ENCODE measurements around the gene PIP4K2C.
"Not testable (repeated sequence)": the region's sequence is repeated elsewhere in the genome, so short reads cannot be mapped to it uniquely, and the experiment has no call there.

PIP4K2C gene

DNA sequence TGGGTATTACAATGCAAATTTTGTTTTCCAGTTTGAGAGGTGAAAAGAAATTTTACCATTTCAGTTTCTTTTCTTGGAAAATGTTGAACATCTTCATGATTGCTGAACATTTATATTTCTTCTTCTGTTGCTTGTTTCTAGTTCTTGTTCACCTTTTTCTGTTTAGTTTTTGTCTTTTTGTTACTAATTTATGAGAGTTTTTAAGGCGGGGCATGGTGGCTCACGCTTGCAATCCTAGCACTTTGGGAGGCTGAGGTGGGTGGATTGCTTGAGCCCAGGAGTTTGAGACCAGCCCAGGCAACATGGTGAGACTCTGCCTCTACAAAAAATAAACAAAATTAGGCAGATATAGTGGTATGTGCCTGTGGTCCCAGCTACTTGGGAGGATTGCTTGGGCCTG lies 30.5 kb upstream of the PIP4K2C start:
- no peak for FAIRE-seq

DNA sequence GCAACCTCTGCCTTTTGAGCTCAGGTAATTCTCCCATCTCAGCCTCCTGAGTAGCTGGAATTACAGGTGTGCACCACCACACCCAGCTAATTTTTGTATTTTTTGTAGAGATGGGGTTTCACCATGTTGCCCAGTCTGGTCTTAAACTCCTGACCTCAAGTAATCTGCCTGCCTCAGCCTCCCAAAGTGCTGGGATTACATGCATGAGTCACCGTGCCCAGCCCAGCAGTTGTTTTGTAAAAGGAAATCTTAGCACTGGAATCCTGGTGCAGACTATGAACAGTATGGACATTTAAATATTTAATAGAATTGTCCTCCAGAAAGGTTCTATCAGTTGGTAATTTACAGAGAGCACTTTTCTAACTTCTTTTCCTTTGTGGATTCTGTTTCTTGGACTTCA lies 29.9 kb upstream of the PIP4K2C start:
- FAIRE-seq = not testable (repeated sequence)

DNA sequence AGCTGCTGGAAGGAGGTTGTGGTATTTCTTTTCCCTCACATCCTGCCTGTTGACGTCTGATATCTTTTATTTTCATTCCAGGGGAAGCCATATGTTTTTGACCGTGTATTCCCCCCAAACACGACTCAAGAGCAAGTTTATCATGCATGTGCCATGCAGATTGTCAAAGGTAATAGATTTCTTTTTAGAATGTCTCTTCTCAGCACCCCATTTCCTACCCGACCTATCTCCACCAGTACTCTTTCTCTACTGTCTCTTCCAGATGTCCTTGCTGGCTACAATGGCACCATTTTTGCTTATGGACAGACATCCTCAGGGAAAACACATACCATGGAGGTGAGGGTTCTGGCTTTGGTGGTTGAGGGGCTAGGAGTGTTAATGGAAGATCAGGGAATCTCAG lies 27.6 kb upstream of the PIP4K2C start:
- FAIRE-seq = no peak

DNA sequence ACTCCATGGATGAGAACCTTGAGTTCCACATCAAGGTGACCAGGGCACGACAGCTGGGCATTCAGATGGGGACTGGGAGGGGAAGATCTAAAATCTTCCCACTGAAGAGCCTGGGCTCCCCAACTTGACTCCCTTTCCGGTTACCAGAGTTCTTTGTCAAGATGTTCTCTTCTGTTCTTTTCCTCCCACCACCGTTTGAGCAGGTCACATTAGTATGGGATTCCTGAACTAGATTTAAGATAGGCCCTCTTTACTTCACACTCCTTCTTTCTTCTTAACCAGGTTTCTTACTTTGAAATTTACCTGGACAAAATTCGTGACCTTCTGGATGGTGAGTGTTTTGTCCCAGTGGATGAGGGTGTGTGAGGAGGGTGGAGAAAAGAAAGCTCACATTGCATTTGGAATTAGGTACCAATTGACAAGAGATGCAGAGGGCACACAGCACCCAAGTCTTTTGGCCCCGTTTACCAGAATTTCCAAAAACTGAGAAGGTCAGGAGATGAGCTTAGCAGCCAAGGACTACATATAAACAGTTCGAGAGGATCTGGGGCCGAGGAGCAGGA lies 26.7 kb upstream of the PIP4K2C start:
- FAIRE-seq = no peak

DNA sequence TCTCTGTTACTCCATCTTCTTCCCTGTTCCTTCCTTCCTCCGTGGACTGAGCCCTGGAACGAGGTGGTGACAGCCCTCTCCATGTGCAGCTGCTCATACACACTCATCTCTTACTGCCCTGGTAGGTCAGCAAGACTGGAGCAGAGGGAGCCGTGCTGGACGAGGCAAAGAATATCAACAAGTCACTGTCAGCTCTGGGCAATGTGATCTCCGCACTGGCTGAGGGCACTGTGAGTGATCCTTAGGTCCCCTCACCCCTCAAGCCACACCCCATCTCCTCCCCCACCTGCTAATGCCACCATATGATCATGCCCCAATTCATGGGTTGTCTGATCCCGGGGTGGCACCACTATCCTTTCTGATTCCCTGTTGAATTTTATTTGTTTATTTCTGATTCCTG lies 22.2 kb upstream of the PIP4K2C start:
- no peak for FAIRE-seq

DNA sequence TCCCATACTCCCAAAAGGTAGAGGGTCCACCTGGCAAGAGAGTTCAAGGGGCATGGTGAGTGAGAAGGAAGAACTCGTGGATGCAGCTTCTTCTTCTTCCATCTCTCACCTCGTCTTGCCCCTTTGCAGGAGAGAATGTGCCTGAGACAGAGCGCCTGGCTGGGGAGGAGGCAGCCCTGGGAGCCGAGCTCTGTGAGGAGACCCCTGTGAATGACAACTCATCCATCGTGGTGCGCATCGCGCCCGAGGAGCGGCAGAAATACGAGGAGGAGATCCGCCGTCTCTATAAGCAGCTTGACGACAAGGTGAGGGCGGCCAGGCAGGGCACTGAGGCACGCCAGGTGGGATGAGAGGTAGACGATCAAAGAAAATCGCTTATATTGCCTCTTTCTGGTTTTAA lies 21.1 kb upstream of the PIP4K2C start:
- no peak for FAIRE-seq

DNA sequence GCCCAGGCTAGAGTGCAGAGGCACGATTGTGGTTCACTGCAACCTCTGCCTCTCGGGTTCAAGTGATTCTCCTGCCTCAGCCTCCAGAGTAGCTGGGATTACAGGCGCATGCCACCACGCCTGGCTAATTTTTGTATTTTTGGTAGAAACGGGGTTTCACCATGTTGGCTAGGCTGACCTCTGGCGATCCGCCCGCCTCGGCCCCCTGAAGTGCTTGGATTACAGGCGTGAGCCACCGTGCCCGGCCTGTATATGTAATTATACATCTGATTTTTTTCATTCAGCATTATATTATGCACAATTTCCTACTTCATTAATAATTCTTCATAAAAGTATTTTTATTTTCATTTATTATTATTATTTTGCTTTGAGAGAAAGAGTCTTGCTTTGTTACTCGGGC lies 20.6 kb upstream of the PIP4K2C start:
- not testable (repeated sequence) for FAIRE-seq

DNA sequence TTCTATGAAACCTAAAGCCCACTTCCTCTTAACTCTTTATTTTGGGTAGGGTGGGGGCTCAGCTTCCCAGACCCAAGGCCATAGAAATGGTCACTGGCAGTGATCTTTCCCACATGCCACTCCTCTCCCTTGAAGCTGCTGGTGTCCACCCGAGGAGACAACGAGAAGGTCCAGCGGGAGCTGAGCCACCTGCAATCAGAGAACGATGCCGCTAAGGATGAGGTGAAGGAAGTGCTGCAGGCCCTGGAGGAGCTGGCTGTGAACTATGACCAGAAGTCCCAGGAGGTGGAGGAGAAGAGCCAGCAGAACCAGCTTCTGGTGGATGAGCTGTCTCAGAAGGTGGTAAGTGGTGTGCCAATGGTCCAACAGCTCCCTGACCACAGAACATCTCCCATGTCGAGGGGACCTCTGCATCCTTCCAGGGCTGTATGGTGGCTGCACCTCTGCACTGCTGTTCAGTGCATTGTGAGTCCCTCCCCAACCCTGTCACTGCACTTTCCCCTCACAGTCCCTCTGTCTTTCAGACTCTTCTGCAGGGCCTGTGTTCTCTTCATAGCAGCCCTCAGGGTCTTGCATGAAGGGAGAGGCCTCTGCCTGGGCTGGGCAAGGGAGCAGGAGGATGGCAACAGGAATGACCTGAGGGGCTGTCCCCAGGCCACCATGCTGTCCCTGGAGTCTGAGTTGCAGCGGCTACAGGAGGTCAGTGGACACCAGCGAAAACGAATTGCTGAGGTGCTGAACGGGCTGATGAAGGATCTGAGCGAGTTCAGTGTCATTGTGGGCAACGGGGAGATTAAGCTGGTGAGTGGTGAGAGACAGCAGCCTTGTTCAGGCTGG lies 18.8 kb upstream of the PIP4K2C start:
- FAIRE-seq = no peak

DNA sequence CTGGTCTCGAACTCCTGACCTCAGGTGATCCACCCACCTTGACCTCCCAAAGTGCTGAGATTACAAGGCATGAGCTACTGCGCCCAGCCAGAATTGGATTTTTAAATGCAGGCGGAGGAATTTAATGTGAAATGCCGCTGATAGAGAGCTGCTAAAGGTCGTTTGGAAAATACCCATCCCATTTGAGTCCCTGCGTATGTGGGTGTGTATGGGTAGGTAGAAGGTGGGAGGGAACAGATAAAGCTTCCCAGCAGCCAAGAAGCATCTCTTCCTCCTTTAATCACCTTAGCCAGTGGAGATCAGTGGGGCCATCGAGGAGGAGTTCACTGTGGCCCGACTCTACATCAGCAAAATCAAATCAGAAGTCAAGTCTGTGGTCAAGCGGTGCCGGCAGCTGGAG lies 16.2 kb upstream of the PIP4K2C start:
- FAIRE-seq = no peak

DNA sequence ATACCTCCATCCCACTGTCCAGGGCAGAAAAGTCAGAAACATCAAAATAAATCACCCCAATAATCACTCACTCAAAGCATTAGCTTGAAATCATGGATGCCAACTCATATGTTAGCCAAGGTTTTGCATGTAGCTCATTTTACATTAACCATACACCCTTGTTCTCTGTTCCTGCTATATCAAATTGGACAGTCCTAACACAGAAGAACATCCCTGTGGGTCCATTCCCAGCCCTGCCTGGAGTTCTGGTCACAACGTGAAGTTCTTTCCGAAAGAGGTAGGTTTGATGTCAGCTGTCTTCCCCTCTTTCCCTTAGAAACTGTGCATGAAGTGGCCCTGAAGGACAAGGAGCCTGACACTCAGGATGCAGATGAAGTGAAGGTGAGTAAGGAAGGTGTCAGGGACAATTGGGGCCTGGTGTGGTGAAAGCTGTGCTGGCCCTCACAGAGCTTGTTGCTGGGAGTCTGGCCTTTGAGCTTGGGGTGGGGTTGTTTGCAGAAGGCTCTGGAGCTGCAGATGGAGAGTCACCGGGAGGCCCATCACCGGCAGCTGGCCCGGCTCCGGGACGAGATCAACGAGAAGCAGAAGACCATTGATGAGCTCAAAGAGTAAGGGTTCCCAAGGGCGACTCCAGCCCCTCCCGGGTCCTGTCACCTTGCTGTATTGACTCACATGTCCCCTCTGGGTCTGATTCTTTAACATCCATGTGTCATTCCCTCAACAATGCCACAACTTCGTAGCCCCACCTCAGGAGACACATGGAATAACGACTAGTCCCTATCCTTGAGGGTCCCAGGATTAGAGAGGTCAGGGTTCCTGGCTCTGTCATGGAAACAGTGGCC lies 15.0 kb upstream of the PIP4K2C start:
- no peak for FAIRE-seq

DNA sequence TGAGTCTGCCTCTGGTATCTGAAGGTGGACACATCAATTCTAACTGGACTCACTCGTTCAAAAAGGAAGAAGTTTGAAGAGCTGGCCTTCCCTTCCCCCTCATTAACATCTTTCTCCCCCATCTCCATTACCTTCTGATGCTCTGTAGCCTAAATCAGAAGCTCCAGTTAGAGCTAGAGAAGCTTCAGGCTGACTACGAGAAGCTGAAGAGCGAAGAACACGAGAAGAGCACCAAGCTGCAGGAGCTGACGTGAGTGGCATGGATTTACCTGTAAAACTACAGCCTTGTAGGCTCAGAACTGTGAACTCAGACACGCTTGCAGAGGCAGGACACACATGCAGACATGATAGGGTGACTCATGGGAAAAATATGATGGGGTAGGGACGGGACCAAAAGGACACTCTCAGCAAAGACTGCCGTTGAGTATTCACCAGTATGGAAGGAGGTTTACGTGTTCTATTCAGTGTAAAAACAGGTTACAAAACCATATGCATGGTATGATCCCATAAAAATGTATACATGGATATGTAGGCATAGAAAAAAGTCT lies 14.3 kb upstream of the PIP4K2C start:
- FAIRE-seq = no peak

DNA sequence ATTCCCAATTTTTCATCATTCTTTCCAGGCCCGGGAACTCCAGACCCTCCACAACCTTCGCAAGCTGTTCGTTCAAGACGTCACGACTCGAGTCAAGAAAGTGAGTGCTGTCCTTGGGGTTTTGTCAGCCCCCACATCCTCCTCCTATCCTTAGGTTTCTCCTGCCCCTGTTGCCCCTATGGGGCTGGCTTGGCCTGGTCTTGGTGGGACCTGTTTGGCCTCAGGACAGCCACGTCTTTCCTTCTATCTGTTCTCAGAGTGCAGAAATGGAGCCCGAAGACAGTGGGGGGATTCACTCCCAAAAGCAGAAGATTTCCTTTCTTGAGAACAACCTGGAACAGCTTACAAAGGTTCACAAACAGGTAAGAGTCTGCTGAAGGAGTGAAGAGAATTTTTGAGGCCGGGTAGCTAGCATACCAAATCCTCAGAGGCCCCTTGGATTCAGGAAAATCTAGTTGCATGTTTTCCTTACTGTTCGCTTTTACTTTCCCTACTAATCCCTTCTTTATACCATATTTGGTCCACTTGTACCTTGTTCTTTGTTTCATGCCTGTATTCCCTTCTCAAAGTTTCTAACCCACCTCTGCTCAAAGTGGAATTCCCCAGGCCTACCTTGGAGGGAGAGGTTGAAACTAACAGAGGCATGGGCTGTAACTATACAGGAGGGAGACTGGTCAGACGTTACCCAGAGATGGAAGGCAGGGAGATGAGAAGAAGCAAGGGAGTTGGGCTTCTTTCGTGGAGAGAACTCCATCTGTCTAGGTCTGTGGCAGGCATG lies 12.8 kb upstream of the PIP4K2C start:
- no peak for FAIRE-seq

DNA sequence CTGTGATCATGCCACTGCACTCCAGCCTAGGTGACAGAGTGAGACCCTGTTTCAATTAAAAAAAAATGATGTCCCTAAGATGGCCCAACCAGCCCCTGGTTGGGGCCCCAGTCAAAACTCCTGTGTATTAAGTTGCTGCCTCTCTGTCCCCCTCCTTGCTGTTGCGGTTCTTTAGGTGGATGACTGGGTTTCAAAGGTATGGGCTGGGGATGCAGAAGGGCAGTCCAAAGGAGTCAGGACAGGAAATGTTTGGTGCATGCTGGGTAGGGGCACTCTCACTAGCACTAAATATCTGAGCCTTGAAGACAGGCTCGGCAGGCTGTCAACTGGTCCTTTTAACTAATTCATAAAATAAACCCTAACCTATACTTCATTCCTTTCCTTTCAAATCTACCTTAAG lies 12.0 kb upstream of the PIP4K2C start:
- FAIRE-seq = no peak

DNA sequence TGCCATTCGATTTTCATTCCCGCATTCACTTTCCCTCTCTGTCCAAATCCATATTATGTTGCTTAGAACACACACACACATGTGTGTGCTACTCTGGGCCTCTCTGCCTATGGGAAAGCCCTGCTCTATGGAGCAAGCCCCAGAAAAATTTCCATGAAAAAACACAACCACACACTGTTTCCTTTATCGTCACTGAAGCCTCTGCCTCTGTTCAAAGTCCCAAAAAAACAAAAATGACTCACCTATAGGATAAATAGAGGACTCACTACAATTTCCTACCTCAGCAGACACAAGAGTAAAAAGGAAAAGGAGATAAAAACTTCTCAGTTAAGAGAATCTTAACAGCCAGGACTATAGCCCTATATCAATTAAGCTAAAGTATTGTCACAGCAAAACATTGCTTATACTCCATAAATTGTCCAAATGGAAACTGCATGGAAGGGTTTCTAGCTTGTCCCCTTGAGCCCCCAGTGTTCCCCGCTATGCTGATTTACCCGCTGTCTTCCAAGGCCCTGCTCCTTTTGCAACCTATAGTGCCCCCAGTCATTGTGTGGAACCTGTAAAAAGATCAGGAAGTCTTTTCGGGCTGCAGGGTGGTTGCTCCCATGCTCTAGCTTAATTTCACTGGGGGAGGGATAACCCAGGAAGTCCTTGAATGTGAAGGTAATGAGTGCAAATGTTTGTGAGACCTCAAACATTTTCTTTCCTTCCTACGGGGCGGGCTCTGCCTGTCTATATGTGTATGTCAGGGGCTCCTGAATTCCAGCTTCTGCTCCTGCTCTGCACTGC lies 11.1 kb upstream of the PIP4K2C start:
- no peak for FAIRE-seq

DNA sequence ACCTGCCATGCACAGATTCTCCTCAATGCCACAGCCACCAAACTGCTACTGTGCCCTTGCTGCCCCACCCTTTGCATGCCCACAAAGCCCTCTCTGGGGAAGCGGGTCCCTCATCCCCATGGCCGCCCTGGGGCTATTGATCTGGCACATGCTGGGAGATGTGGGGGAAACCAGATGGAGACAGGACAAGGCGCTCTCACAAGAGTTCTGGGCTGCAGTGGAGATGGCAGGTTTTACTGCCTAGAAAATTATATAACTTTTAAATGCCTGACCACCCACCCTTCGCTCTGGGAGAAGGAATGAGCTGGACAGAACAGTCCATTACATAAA lies 10.6 kb upstream of the PIP4K2C start:
- no peak for FAIRE-seq

DNA sequence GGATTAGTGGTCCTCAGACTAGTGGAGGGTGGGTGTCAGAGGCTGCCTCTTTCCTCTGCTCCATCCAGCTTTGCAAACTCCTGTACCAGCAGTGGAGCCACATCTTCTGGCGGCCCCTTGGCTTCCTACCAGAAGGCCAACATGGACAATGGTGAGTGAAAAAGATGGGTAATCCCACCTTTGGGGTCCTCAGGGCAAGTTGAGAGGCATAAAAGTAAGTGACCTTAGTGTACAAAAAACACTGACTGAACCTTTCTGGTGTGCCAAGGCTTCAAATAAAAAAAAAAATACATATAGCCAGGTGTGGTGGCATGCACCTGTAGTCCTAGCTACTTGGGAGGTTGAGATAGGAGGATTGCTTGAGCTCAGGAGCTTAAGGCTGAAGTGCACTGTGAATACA lies 9.2 kb upstream of the PIP4K2C start:
- no peak for FAIRE-seq

DNA sequence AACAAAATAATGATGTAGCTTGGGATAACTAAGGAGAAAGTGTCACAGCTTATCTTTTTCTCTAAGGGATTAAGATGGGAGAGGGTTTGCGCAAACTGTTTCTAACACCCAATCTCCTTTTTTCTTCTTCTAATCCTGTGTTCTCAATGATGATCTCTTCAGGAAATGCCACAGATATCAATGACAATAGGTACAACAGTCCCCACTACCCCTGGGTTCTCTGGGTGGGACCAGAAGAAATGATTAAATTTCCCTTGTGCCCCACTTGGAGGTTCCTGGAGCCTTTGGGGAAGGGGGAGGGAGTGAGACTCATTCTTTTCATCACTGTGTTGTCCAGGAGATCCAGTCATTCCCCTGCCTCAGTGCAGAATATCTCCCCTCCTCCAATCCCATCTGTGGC lies 8.6 kb upstream of the PIP4K2C start:
- FAIRE-seq = no peak

DNA sequence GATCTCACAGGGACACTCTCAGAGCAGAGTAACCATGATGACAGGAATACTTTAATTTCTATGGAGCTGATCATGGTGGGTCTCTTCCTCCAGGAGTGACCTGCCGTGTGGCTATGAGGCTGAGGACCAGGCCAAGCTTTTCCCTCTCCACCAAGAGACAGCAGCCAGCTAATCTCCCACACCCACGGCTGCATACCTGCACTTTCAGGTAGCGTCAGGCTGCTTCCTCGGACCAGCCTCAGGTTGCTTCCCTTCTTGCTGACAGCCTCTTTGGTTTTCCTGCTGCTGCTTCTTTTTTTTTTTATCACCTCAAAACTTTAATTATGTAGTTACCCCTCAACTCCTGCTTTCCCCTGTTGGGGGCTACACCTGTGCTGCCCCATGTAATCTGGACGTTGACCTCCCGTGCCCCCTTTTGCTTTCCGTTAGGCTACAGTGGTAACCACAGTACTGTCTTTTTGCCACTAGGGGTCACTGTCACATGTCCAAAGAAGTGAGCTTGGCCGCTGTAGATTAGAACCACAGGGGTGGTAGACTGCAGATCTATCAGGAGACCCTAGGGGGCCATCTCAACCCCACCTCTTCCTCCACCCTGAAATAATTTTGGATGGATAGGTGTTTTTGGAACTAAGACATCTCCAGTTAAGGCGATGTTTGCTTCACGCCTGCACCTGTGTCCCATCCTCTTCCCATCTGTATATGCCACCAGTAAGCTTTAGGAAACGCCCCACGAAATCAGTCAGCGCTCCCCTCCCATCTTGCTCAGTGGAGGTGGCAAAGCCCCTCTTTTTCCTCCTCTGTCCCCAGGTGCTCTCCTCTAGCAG lies 7.8 kb upstream of the PIP4K2C start:
- FAIRE-seq = no peak

DNA sequence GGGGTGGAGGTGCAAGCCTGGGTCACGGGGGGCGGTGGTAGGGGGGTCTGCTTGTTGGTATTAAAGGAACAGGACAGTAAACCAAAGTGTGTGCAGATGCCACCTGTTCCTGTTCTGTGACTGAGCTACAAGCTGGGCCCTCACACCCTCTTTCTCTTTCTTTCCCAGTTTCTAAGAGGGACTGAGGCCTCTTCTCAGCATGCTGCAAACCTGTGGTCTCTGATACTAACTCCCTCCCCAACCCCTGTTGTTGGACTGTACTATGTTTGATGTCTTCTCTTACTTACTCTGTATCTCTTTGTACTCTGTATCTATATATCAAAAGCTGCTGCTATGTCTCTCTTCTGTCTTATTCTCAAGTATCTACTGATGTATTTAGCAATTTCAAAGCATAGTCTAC lies 6.9 kb upstream of the PIP4K2C start:
- FAIRE-seq = no peak

DNA sequence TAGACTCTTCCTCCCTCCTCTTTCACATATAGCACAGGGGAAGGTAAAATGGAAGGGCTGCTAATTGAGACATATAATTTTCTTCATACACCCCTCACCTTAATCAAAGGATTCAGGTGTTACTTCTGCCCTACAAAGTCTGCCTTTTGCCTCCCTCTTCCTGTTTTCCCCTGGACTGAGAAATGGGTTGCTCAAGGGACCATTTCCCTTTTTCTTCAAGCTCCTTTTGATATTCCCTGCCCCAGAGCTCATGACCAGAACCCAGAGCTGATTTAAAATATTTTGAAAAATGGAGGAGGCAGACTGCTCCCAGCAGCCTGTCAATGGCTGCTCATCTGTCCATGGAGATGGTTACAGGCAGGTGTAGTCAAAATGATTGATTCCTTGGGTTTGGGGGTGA lies 6.3 kb upstream of the PIP4K2C start:
- no peak for FAIRE-seq

DNA sequence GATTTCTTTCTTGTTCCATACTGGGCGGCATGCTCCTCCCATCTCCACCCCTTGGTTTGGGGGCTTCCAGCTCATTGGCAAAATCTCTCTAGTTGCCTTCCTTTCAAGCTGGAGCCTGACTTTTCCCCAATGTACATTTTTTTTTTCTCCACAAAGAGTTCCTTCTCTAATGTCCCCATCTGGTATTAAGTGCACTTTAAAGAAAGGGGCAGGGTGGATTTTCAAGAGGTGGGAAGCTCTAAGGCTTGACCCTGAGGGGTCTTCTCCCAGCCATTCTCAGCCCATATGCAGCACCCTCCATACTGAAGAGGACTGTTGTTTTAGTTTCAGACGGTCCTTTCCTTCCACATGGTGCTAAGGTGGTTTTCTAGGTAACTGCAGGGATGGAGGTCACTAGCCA lies 5.8 kb upstream of the PIP4K2C start:
- no peak for FAIRE-seq

All from endometrium (tissue), 2 donors.